Lung (tissue), 12 donors: ENCODE data around the gene TTPAL. TPM values are rescaled to one million over a fixed set of nuclear protein-coding genes. Genes with fewer than 3 reads are reported as not detected.
A peak's percentile ranks its signal among the peaks of the same experiment; 100 is the strongest.

Source experiments
- ATAC-seq: fragments of 200-7000 bp; cut with Tn5 transposase; one replicate; pipeline ENCODE4 v1.9.1; 2020; ENCODE audit warnings: moderate number of reproducible peaks; ENCODE audit not compliant: insufficient read depth, low FRiP score
- DNase-seq, 3 donors: peaks; one replicate each; pipeline ENCODE4 v3.0.0-alpha.2; 2013 to 2017
- H3K27ac ChIP-seq, 2 donors: one replicate each; pipeline ENCODE4 v1.5.1; 2013; ENCODE audit warnings: mild to moderate bottlenecking in 2 of 2, moderate library complexity in 2 of 2, control low read depth in 1 of 2, inconsistent platforms in 1 of 2, low read depth in 1 of 2, low read length in 1 of 2
- H3K27me3 ChIP-seq, 3 donors: one replicate each; pipeline ENCODE4 v1.5.1; 2013; ENCODE audit warnings: low read length in 2 of 3; ENCODE audit not compliant: control insufficient read depth in 3 of 3, insufficient read depth in 3 of 3
- H3K36me3 ChIP-seq, 4 donors: one replicate each; pipeline ENCODE4 v1.5.1; 2013; ENCODE audit warnings: low read length in 4 of 4, mild to moderate bottlenecking in 1 of 4, moderate library complexity in 1 of 4; ENCODE audit not compliant: control insufficient read depth in 4 of 4, insufficient read depth in 4 of 4
- H3K4me1 ChIP-seq, 5 donors: one replicate each; pipeline ENCODE4 v1.5.1; 2013; ENCODE audit warnings: low read length in 5 of 5, mild to moderate bottlenecking in 2 of 5, moderate library complexity in 1 of 5; ENCODE audit not compliant: control insufficient read depth in 5 of 5, insufficient read depth in 5 of 5
- H3K4me3 ChIP-seq: one replicate; pipeline ENCODE4 v1.5.1; 2013; ENCODE audit warnings: mild to moderate bottlenecking, control low read depth, moderate library complexity
- H3K9ac ChIP-seq, 2 donors: one replicate each; pipeline ENCODE4 v1.5.1; 2013; ENCODE audit warnings: low read length in 2 of 2, control low read depth in 1 of 2; ENCODE audit not compliant: insufficient read depth in 1 of 2
- H3K9me3 ChIP-seq, 4 donors: one replicate each; pipeline ENCODE4 v1.5.1; 2013; ENCODE audit warnings: low read length in 3 of 4, mild to moderate bottlenecking in 1 of 4, moderate library complexity in 1 of 4; ENCODE audit not compliant: control insufficient read depth in 4 of 4, insufficient read depth in 3 of 4
- WGBS, 2 donors: extraction: QIAGEN DNeasy Blood & Tissue Kit; methylation state at CpG; one replicate each; pipeline ENCODE4 v1.1.7; 2013; 5-methylcytosine and 5-hydroxymethylcytosine counted together
- polyA plus RNA-seq, 2 donors: library from polyadenylated mRNA; stranded (reverse); fragments of 200-250 nt; gene quantifications; one replicate each; pipeline ENCODE4 v1.2.1, GENCODE V29; 2013
- total RNA-seq, 2 donors: library from RNA; depleted of rRNA in 1 of 2; stranded (reverse); fragments of >200 nt in 1 of 2; gene quantifications; one replicate each; pipeline ENCODE4 v1.2.1, GENCODE V29; 2014 to 2021
- TF ChIP-seq, protein P1 (sequence below): IDR thresholded peaks from 2 replicates; pipeline ENCODE4 v1.5.1; 2012; ENCODE audit warnings: mild to moderate bottlenecking; ENCODE audit errors: control extremely low read depth, extremely low read depth
- donor health status: control.
- donor health status: control.
- donor health status: Bipolar disorder and iron deficiency.
- donor health status: healthy.
- donor health status: DM: yes; HTN: yes; CAD: no.

Gene TTPAL
- total and polyA plus RNA-seq, 4 donors = 3.2 to 13.8 (median 6.2) TPM

DNA sequence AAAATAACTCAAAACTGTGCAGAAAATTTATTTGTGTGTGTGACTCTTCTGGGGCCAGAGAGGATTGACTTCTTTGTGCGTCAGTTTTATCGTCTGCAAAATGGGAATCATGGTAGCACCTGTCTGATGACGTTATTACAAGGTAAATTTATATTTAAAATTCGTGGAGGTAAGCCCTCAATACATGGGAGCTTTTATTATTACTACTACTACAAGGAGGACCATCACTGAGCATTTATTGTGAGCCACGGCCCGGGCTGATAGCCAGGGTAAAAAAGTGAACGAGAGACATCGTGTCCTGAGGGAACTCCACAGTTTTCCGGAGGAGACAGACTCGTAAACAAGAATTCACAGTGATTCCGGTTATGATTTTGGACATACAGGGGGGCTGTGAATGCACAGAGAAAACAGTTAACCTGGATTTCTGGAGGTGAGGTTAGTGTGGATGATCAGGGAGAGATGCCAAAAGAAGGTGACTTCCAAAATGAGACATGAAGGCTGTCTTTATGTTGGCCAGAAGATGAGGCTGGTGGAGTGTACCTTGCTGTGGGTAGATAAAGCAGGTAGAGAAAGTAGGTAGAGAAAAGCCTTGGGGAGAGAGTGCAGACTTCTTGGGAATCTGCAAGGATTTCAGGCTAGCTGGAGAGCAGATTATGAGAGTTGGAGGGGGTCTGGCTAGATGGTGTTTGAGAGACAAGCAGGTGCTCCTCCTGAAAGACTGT, 56.7 kb downstream of the TTPAL start:
- peak overlapping the region; percentile 32 to 46 for H3K27ac ChIP-seq
- H3K27me3 ChIP-seq = no peaks in the 10 kb centered on the region
- H3K4me3 ChIP-seq = peak overlapping the region; percentile 76
- TF ChIP-seq, protein P1, sequence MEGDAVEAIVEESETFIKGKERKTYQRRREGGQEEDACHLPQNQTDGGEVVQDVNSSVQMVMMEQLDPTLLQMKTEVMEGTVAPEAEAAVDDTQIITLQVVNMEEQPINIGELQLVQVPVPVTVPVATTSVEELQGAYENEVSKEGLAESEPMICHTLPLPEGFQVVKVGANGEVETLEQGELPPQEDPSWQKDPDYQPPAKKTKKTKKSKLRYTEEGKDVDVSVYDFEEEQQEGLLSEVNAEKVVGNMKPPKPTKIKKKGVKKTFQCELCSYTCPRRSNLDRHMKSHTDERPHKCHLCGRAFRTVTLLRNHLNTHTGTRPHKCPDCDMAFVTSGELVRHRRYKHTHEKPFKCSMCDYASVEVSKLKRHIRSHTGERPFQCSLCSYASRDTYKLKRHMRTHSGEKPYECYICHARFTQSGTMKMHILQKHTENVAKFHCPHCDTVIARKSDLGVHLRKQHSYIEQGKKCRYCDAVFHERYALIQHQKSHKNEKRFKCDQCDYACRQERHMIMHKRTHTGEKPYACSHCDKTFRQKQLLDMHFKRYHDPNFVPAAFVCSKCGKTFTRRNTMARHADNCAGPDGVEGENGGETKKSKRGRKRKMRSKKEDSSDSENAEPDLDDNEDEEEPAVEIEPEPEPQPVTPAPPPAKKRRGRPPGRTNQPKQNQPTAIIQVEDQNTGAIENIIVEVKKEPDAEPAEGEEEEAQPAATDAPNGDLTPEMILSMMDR = no peak
- peak overlapping the region; percentile 68 to 85 for H3K9ac ChIP-seq
- 23 to 55% methylated on average over 11 of the region's 11 CpGs for WGBS, 2 donors
- ATAC-seq = no peak
- H3K36me3 ChIP-seq = no peaks in the 10 kb centered on the region
- peak in 2 of 3 donors; percentile 42 to 47 for DNase-seq
- H3K4me1 ChIP-seq = peaks cover 0 to 16% (median 4%) of the 10 kb centered on the region in 5 donors
- peaks cover 0 to 2% (median 0%) of the 10 kb centered on the region in 4 donors for H3K9me3 ChIP-seq

DNA sequence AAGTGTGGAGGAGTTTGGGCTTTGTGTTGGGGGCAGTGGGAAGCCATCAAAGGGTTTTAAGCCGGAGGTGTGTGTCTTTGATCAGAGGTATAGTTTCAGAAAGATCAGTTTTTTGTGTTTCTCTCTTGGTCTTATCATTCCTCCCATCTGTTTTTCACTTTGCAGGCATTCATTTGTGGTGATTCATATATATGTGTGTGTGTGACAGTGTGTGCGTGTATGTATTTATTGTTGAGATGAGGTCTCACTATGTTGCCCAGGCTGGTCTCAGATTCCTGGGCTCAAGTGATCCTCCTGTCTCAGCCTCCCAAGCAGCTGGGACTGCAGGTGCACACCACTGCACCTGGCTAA, 57.3 kb downstream of the TTPAL start:
- H3K9ac ChIP-seq = peak overlapping the region in 1 of 2 donors; percentile 85
- H3K27ac ChIP-seq = peak overlapping the region in 1 of 2 donors; percentile 32
- no peaks in the 10 kb centered on the region for H3K27me3 ChIP-seq
- TF ChIP-seq, protein P1 = no peak
- no peak for DNase-seq
- H3K36me3 ChIP-seq = no peaks in the 10 kb centered on the region
- 71 to 84% methylated on average over 2 of the region's 2 CpGs for WGBS, 2 donors
- H3K4me3 ChIP-seq = no peak overlapping the region
- H3K9me3 ChIP-seq = peaks cover 0 to 2% (median 0%) of the 10 kb centered on the region in 4 donors
- no peak for ATAC-seq
- peaks cover 0 to 16% (median 4%) of the 10 kb centered on the region in 5 donors for H3K4me1 ChIP-seq

DNA sequence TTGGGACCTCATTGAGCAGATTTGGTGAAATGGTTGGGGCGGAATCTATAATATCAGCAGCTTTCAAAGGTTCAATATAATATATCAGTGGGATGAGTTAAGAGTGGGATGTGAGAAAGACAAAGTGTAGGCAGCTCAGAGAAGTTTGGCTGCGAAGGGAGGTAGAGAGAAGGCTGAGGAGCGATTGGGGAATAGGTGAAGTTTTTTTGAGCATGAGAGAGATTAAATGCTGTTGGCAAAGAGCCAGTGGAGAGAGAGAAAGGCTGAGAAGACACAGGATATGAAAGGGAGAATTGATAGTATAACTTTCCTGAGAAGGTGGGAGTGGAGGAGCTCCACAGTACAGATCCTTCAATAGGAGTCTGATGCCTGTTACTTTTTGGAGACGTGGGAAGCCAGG, 58.3 kb downstream of the TTPAL start:
- Histone ChIP-seq H3K27me3 (no peaks in the 10 kb centered on the region), H3K9ac (no peak overlapping the region), H3K4me1 (peaks cover 0 to 16% (median 4%) of the 10 kb centered on the region in 5 donors), H3K27ac (no peak overlapping the region), H3K36me3 (no peaks in the 10 kb centered on the region), H3K4me3 (no peak overlapping the region), H3K9me3 (peaks cover 0 to 2% (median 0%) of the 10 kb centered on the region in 4 donors)
- ATAC-seq = no peak
- 85 to 88% methylated on average over 4 of the region's 4 CpGs for WGBS, 2 donors
- no peak for DNase-seq
- TF ChIP-seq, protein P1 = no peak
